HPDE6-E6E7 (cell line): ENCODE data around the gene ZSCAN10.
"Not testable (repeated sequence)": the region's sequence is repeated elsewhere in the genome, so short reads cannot be mapped to it uniquely, and the experiment has no call there.

Experiments used
- DNase-seq: peaks from one replicate; pipeline ENCODE4 v3.0.0; 2011; ENCODE audit warnings: missing footprints; ENCODE audit errors: extremely low spot score

Gene ZSCAN10

GRCh38 chr16:3063625-3064386, 35.3 kb downstream of the ZSCAN10 start:
- DNase-seq = no peak

GRCh38 chr16:3062553-3062952, 36.5 kb downstream of the ZSCAN10 start:
- DNase-seq = no peak

GRCh38 chr16:3060339-3061127, 38.6 kb downstream of the ZSCAN10 start:
- DNase-seq = no peak

GRCh38 chr16:3059723-3060242, 39.3 kb downstream of the ZSCAN10 start:
- DNase-seq = no peak

- peak; percentile 80 for DNase-seq
Measured at GRCh38 chr16:3059041-3059722, 39.9 kb downstream of the ZSCAN10 start.

DNA sequence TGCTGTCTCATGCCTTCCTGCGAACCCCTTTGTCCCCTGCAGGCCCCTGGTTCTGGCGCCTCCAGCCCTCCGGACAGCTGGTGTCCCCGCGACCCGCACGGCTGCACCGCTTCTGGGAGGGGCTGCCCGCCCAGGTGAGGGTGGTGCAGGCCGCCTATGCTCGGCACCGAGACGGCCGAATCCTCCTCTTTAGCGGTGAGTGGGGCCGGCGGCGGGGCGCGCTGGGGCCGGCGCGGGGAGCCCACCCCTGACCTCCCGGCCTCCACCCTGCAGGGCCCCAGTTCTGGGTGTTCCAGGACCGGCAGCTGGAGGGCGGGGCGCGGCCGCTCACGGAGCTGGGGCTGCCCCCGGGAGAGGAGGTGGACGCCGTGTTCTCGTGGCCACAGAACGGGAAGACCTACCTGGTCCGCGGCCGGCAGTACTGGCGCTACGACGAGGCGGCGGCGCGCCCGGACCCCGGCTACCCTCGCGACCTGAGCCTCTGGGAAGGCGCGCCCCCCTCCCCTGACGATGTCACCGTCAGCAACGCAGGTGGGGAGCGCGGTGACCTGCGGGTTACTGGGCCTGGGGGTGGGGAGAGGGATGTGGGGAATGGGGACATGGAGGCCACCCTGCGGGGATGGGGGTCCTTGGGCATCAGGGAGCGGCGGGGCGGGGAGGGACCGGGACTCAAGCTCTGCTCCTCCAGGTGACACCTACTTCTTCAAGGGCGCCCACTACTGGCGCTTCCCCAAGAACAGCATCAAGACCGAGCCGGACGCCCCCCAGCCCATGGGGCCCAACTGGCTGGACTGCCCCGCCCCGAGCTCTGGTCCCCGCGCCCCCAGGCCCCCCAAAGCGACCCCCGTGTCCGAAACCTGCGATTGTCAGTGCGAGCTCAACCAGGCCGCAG, 40.7 kb downstream of the ZSCAN10 start:
- DNase-seq = no peak

DNA sequence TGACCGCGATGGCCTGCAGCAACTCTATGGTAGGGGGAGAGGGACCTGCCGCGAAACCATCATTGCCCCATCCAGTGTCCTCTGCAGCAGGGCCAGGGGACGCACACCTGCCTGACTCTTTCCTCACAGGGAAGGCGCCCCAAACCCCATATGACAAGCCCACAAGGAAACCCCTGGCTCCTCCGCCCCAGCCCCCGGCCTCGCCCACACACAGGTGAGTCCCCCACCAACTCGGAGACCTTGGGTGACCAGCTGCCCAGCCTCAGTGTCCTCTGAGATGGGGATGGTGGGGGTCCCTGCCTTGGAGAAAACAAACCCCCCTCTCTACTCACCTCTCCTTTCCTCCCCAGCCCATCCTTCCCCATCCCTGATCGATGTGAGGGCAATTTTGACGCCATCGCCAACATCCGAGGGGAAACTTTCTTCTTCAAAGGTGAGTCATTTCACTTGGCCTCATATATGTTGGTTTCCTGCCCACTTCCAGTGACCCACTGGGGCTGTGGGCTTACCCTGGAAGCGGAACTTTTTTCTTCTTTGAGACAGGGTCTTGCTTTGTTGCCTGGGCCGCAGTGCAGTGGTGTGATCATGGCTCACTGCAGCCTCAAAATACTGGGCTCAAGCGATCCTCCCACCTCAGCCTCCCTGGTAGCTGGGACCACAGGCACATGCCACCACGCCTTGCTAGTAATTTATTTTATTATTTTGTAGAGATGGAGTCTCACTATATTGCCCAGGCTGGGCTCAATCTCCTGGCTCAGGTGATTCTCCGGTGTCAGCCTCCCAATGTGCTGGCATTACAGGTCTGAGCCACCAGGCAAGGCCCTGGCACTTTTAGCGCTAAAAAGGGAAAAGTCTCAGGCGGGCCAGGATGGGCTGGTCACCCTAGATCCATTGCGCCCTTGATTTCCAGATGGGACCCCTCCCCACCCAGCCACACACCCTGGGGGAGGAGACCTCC, 41.6 kb downstream of the ZSCAN10 start:
- DNase-seq = no peak

- DNase-seq = no peak
Measured at GRCh38 chr16:3056336-3057180, 42.5 kb downstream of the ZSCAN10 start.

DNA sequence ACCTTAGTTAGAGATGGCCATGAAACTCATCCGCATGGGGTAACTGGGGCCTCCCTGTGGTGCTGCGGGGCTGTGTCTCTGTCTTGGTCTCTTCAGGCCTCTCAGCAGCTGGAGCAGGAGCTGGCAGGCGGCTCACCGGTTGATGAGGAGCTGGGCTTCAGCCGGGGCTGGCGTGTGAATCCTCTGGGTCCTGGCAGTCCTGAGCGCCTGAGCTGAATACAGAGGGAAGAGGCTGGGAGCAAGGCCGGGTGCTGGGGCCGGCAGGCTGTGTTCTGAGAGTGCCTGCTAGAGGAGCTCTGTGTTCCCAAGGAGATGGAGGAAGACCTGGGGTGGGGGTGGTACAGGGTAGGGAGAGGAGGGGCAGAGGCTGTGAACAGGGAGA, 43.4 kb downstream of the ZSCAN10 start:
- not testable (repeated sequence) for DNase-seq

GRCh38 chr16:3054965-3055733, 43.9 kb downstream of the ZSCAN10 start:
- DNase-seq = no peak

DNA sequence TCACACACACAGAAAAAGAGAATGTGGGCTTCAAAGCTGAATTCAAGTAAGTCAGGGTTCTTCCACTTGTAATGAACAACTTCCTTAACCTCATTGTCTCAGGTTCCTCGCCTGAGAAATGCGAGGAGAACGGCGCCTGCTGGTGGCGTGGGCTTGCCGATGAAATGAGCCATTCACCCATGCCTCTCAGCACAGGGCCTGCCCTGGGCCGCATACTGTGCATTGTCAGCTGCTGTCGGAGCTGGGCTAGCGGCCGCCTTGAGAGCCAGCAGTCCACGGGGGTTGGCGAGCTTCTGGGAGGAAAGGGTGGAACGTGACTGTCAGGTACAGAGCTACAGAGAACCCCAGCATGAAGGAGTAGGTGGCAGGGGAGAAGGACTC, 45.8 kb downstream of the ZSCAN10 start:
- DNase-seq = not testable (repeated sequence)

DNA sequence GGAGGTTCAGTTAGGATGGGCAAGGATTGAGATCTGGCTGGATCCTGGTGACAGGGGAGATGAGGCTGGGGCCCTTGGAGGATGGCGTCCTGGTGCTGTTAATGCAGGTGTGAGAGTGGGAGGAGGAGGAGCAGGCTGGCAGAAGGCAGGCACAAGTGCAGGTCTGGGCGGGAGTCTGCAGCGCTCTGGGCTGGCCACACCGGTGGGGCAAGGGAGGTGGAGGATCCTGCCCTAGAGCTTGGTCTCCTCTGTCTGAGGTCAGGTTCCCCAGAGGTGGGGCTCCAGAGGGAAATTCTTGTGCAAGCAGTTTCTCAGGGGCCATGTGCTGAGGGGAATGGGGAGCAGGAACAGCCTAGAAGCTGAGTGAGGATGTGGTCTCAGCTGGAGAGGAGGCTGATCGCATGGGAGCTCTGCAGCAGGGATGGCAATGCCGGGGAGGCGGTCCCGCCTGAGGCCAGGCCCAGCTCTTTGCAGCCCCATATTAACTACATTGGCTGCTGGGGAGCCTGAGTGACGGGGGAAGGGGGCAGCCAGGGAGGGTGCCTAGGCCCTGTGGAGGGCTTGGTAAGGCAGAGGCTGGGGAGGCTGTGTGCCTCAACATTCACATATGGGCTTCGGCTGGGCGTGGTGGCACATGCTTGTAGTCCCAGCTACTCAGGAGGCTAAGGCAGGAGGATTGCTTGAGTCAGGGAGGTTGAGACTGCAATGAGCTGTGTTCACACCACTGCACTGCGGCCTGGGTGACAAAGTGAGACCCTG, 46.3 kb downstream of the ZSCAN10 start:
- DNase-seq = not testable (repeated sequence)

DNA sequence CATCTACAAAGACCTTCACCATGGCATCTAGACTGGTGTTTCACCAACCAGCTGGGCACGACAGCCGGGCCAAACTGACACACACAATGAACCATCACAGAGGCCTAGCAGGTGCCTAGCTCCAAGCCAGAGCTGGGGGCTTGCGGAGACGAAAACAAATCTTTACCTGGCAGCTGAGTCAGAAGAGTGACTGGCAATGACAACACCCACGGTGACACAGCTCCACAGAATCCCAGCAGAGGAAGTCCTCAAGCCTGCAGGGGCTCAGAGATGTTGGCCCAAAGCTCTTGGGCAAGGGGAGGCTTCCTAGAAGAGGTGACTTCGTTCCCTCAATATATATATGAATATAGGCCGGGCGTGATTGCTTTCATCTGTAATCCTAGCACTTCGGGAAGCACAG, 47.6 kb downstream of the ZSCAN10 start:
- no peak for DNase-seq

- DNase-seq = no peak
Measured at GRCh38 chr16:3051009-3051408, 48.1 kb downstream of the ZSCAN10 start.

GRCh38 chr16:3050487-3050886, 48.6 kb downstream of the ZSCAN10 start:
- no peak for DNase-seq

- no peak for DNase-seq
Measured at GRCh38 chr16:3049921-3050481, 49.1 kb downstream of the ZSCAN10 start.

DNA sequence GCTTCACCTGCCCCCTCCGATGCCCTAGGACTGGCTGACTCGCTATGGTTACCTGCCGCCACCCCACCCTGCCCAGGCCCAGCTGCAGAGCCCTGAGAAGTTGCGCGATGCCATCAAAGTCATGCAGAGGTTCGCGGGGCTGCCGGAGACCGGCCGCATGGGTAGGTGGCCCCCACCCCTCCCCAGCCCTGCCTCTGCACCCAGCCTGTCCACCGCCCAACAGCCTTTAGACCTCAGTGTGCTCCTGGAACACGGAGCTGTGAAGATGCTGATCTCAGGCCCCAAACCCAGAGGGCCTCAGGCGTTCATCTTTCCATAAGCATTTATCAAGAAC, 51.7 kb downstream of the ZSCAN10 start:
- no peak for DNase-seq
